HepG2 (cell line): Measurements from ENCODE around the gene HSPE1. TPM values are rescaled to one million over a fixed set of nuclear protein-coding genes. Genes with fewer than 3 reads are reported as not detected.

Experiments used
- ATF7 ChIP-seq, 2 experiments: fragments of 450-650 bp in 1 of 2; sonication (generic) in 1 of 2; formaldehyde crosslinking in 1 of 2; IDR thresholded peaks; 2 replicates each; pipeline versions ENCODE4 v1.4.0 to v1.6.1; 2016 to 2020; ENCODE audit warnings: antibody characterized with exemption in 1 of 2, mild to moderate bottlenecking in 1 of 2, missing genetic modification reagents in 1 of 2
- CBX2 ChIP-seq, 2 experiments: fragments of 200-600 bp in 1 of 2; sonication (generic); formaldehyde crosslinking in 1 of 2; IDR thresholded peaks; 2 replicates each; pipeline versions ENCODE4 v1.7.0 to v1.8.1; 2018 to 2022; ENCODE audit warnings: low read depth in 2 of 2, low read length in 1 of 2, mild to moderate bottlenecking in 1 of 2, missing genetic modification reagents in 1 of 2
- CCAR2 ChIP-seq: fragments of 200-400 bp; formaldehyde crosslinking; optimal IDR thresholded peaks from 2 replicates; pipeline ENCODE3; 2018; ENCODE audit warnings: low read depth, mild to moderate bottlenecking, low read length, moderate library complexity
- CREB1 ChIP-seq, 2 experiments: fragments of 450-650 bp in 1 of 2; IDR thresholded peaks; 2 replicates each; pipeline ENCODE4 v1.6.1; 2016 to 2017; ENCODE audit warnings: control low read depth in 1 of 2, mild to moderate bottlenecking in 1 of 2, missing compliant biosample characterization in 1 of 2, missing genetic modification characterization in 1 of 2
- ERF ChIP-seq: IDR thresholded peaks from 2 replicates; pipeline ENCODE4 v1.6.1; 2018; ENCODE audit warnings: missing biosample characterization, missing genetic modification reagents
- HOXA3 ChIP-seq: sonication (generic); formaldehyde crosslinking; IDR thresholded peaks from 2 replicates; pipeline ENCODE4 v1.5.0; 2020; ENCODE audit warnings: missing genetic modification reagents
- POLR2A ChIP-seq, 2 experiments: IDR thresholded peaks; 2 replicates each; pipeline ENCODE4 v1.6.1; 2011; ENCODE audit warnings: low read depth in 2 of 2, low read length in 2 of 2, mild to moderate bottlenecking in 1 of 2, moderate library complexity in 1 of 2; ENCODE audit not compliant: insufficient read depth in 1 of 2
- PRPF4 ChIP-seq: fragments of 200-400 bp; formaldehyde crosslinking; IDR thresholded peaks from 2 replicates; pipeline ENCODE4 v1.6.1; 2016; ENCODE audit warnings: low read length, low read depth; ENCODE audit not compliant: poor library complexity, severe bottlenecking
- TAF1 ChIP-seq: sonication (generic); formaldehyde crosslinking; IDR thresholded peaks from 2 replicates; pipeline ENCODE4 v1.4.0; 2020; ENCODE audit warnings: missing genetic modification reagents
- XBP1 ChIP-seq: sonication (generic); formaldehyde crosslinking; IDR thresholded peaks from 2 replicates; pipeline ENCODE4 v1.5.0; 2020; ENCODE audit warnings: missing genetic modification reagents
- YY1 ChIP-seq: IDR thresholded peaks from 2 replicates; pipeline ENCODE4 v1.6.1; 2011; ENCODE audit warnings: low read length, low read depth, moderate library complexity, mild to moderate bottlenecking; ENCODE audit not compliant: insufficient read depth, insufficient replicate concordance
- ZIK1 ChIP-seq: sonication (generic); formaldehyde crosslinking; IDR thresholded peaks from 2 replicates; pipeline ENCODE4 v1.5.0; 2020; ENCODE audit warnings: mild to moderate bottlenecking, low read depth, missing genetic modification reagents, borderline replicate concordance
- ZKSCAN1 ChIP-seq: fragments of 150-350 bp; IDR thresholded peaks from 2 replicates; pipeline ENCODE4 v1.6.1; 2014; ENCODE audit warnings: low read length
- ZMAT3 ChIP-seq: sonication (generic); formaldehyde crosslinking; conservative IDR thresholded peaks from 2 replicates; pipeline ENCODE4 v1.7.0; 2021; ENCODE audit warnings: missing genetic modification reagents
- ZNF101 ChIP-seq: sonication (generic); formaldehyde crosslinking; IDR thresholded peaks from 2 replicates; pipeline ENCODE4 v1.4.0; 2020; ENCODE audit warnings: mild to moderate bottlenecking, low read depth, missing genetic modification reagents, borderline replicate concordance
- ZNF232 ChIP-seq: sonication (generic); formaldehyde crosslinking; IDR thresholded peaks from 2 replicates; pipeline ENCODE4 v1.4.0; 2020; ENCODE audit warnings: missing genetic modification reagents, borderline replicate concordance
- ZNF501 ChIP-seq: sonication (generic); formaldehyde crosslinking; IDR thresholded peaks from 2 replicates; pipeline ENCODE4 v1.5.1; 2020; ENCODE audit warnings: mild to moderate bottlenecking, moderate library complexity, missing genetic modification reagents
- ZNF768 ChIP-seq: sonication (generic); formaldehyde crosslinking; IDR thresholded peaks from 2 replicates; pipeline ENCODE4 v1.4.0; 2020; ENCODE audit warnings: missing genetic modification reagents
- polyA plus RNA-seq, 8 experiments: library from polyadenylated mRNA; depleted of rRNA in 3 of 8; stranded (reverse) in 7 of 8; unstranded in 1 of 8; fragments of >200 nt; fragmentation: Illumina TruSeq in 4 of 8; extraction: Trizol in 4 of 8; gene quantifications; 2 replicates each; pipeline versions ENCODE4 v1.2.1 to v1.2.3, GENCODE V29; 2011 to 2016; ENCODE audit warnings: low read depth in 4 of 8, missing spikeins in 1 of 8, mixed read lengths in 1 of 8; ENCODE audit not compliant: insufficient read depth in 1 of 8
- total RNA-seq, 5 experiments: library from RNA; depleted of rRNA; stranded (reverse); fragments of >200 nt; fragmentation: Illumina TruSeq; extraction: Trizol; gene quantifications; 2 replicates each; pipeline ENCODE4 v1.2.3, GENCODE V29; 2016; ENCODE audit warnings: low read depth in 1 of 5
- TF ChIP-seq, protein P1 (sequence below): sonication (generic); formaldehyde crosslinking; IDR thresholded peaks from 2 replicates; pipeline ENCODE4 v1.5.0; 2020; ENCODE audit warnings: mild to moderate bottlenecking, missing genetic modification reagents, borderline replicate concordance
- TF ChIP-seq, protein P2 (sequence below): sonication (generic); formaldehyde crosslinking; IDR thresholded peaks from 2 replicates; pipeline ENCODE4 v1.5.0; 2020; ENCODE audit warnings: mild to moderate bottlenecking, missing genetic modification reagents, moderate library complexity
- TF ChIP-seq, protein P3 (sequence below): sonication (generic); formaldehyde crosslinking; IDR thresholded peaks from 2 replicates; pipeline ENCODE4 v1.8.1; 2023; ENCODE audit warnings: mild to moderate bottlenecking, missing genetic modification reagents

HSPE1 gene
- total and polyA plus RNA-seq, 2 of the 13 experiments (the other 11 are each of a cell fraction or from before 2014, with no cell fraction given) = 244 to 823 TPM

DNA sequence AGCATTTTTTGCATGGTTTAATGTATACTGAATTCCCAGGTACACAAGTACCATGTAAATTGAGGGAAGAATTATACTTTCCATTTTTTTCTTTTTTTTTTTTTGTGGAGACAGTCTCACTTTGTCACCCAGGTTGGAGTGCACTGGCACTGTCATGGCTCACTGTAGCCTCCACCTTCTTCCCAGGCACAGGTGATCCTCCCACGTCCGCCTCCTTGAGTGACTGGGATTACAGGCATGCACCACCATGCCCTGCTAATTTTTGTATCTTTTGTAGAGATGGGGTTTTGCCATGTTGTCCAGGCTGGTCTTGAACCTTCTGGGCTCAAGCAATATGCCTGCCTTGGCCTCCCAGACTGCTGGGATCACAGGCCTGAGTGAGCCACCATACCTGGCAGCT lies 3.8 kb downstream of the HSPE1 start (continued):
- TF ChIP-seq, protein P1, sequence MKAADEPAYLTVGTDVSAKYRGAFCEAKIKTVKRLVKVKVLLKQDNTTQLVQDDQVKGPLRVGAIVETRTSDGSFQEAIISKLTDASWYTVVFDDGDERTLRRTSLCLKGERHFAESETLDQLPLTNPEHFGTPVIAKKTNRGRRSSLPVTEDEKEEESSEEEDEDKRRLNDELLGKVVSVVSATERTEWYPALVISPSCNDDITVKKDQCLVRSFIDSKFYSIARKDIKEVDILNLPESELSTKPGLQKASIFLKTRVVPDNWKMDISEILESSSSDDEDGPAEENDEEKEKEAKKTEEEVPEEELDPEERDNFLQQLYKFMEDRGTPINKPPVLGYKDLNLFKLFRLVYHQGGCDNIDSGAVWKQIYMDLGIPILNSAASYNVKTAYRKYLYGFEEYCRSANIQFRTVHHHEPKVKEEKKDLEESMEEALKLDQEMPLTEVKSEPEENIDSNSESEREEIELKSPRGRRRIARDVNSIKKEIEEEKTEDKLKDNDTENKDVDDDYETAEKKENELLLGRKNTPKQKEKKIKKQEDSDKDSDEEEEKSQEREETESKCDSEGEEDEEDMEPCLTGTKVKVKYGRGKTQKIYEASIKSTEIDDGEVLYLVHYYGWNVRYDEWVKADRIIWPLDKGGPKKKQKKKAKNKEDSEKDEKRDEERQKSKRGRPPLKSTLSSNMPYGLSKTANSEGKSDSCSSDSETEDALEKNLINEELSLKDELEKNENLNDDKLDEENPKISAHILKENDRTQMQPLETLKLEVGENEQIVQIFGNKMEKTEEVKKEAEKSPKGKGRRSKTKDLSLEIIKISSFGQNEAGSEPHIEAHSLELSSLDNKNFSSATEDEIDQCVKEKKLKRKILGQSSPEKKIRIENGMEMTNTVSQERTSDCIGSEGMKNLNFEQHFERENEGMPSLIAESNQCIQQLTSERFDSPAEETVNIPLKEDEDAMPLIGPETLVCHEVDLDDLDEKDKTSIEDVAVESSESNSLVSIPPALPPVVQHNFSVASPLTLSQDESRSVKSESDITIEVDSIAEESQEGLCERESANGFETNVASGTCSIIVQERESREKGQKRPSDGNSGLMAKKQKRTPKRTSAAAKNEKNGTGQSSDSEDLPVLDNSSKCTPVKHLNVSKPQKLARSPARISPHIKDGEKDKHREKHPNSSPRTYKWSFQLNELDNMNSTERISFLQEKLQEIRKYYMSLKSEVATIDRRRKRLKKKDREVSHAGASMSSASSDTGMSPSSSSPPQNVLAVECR (CRISPR knock-in tag) = peak; percentile 11; the same call in 1 of the 2 replicates
- TF ChIP-seq ATF7 (IDR thresholded peaks at IDR 0.05) (no peak), ATF7 (CRISPR knock-in tag; IDR thresholded peaks at IDR 0.05) (no peak), ZNF101 (CRISPR knock-in tag) (no peak), CCAR2 (no peak), XBP1 (no peak), ZNF232 (CRISPR knock-in tag) (no peak), PRPF4 (no peak), ZKSCAN1 (no peak), POLR2A (IDR thresholded peaks at IDR 0.05; ENCODE audit: insufficient read depth in 1 of 2, low read depth in 2 of 2, low read length in 2 of 2) (peak in 1 of 2 experiments; percentile 57; a peak in 3 of 4 replicates), CBX2 (IDR thresholded peaks at IDR 0.05; ENCODE audit: low read depth, low read length) (no peak), CBX2 (CRISPR knock-in tag; IDR thresholded peaks at IDR 0.05; ENCODE audit: low read depth) (no peak), ZNF768 (CRISPR knock-in tag) (no peak), ZNF501 (CRISPR knock-in tag) (no peak), TAF1 (CRISPR knock-in tag) (no peak), ERF (CRISPR knock-in tag) (0 out of 2 replicates have a peak, but pooled peaks have one; percentile 33), HOXA3 (CRISPR knock-in tag) (no peak), ZIK1 (no peak), YY1 (no peak), ZMAT3 (no peak), CREB1 (IDR thresholded peaks at IDR 0.05) (no peak), CREB1 (CRISPR knock-in tag; IDR thresholded peaks at IDR 0.05) (0 out of 2 replicates have a peak, but pooled peaks have one; percentile 25)
- TF ChIP-seq, protein P2, sequence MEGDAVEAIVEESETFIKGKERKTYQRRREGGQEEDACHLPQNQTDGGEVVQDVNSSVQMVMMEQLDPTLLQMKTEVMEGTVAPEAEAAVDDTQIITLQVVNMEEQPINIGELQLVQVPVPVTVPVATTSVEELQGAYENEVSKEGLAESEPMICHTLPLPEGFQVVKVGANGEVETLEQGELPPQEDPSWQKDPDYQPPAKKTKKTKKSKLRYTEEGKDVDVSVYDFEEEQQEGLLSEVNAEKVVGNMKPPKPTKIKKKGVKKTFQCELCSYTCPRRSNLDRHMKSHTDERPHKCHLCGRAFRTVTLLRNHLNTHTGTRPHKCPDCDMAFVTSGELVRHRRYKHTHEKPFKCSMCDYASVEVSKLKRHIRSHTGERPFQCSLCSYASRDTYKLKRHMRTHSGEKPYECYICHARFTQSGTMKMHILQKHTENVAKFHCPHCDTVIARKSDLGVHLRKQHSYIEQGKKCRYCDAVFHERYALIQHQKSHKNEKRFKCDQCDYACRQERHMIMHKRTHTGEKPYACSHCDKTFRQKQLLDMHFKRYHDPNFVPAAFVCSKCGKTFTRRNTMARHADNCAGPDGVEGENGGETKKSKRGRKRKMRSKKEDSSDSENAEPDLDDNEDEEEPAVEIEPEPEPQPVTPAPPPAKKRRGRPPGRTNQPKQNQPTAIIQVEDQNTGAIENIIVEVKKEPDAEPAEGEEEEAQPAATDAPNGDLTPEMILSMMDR = no peak
- TF ChIP-seq, protein P3, sequence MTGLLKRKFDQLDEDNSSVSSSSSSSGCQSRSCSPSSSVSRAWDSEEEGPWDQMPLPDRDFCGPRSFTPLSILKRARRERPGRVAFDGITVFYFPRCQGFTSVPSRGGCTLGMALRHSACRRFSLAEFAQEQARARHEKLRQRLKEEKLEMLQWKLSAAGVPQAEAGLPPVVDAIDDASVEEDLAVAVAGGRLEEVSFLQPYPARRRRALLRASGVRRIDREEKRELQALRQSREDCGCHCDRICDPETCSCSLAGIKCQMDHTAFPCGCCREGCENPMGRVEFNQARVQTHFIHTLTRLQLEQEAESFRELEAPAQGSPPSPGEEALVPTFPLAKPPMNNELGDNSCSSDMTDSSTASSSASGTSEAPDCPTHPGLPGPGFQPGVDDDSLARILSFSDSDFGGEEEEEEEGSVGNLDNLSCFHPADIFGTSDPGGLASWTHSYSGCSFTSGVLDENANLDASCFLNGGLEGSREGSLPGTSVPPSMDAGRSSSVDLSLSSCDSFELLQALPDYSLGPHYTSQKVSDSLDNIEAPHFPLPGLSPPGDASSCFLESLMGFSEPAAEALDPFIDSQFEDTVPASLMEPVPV = no peak
